Bronchial epithelial cell (primary cell): Measurements from ENCODE around the gene GLYAT. TPM values are rescaled to one million over a fixed set of nuclear protein-coding genes. Genes with fewer than 3 reads are reported as not detected.

Source experiments
- DNase-seq: peaks from one replicate; pipeline ENCODE4 v3.0.0-alpha.2; 2010; ENCODE audit warnings: low read depth
- FAIRE-seq: peaks from 2 replicates; lab custom pipeline; 2011; peaks lifted over from hg19 to GRCh38; lab: Jason Lieb, UNC
- H3K27me3 ChIP-seq: 2 replicates; pipeline ENCODE4 v1.5.1; 2011; ENCODE audit warnings: low read length; ENCODE audit not compliant: control insufficient read depth, insufficient read depth
- H3K36me3 ChIP-seq: 2 replicates; pipeline ENCODE4 v1.5.1; 2011; ENCODE audit warnings: low read length; ENCODE audit not compliant: control insufficient read depth, insufficient read depth
- H3K4me3 ChIP-seq: 2 replicates; pipeline ENCODE4 v1.5.1; 2011; ENCODE audit warnings: mild to moderate bottlenecking, low read depth, low read length, control low read depth
- total RNA-seq: library from RNA; depleted of rRNA; stranded (reverse); fragments of >200 nt; gene quantifications from 2 replicates; pipeline ENCODE4 v1.2.1, GENCODE V29; 2014
- TF ChIP-seq, protein P1 (sequence below): IDR thresholded peaks from 2 replicates; pipeline ENCODE4 v1.5.1; 2011; ENCODE audit warnings: mild to moderate bottlenecking, moderate library complexity, low read length, control low read depth, inconsistent platforms; ENCODE audit not compliant: insufficient read depth, severe bottlenecking

Gene GLYAT, protein sequence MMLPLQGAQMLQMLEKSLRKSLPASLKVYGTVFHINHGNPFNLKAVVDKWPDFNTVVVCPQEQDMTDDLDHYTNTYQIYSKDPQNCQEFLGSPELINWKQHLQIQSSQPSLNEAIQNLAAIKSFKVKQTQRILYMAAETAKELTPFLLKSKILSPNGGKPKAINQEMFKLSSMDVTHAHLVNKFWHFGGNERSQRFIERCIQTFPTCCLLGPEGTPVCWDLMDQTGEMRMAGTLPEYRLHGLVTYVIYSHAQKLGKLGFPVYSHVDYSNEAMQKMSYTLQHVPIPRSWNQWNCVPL
- not detected in 2 replicates for total RNA-seq

DNA sequence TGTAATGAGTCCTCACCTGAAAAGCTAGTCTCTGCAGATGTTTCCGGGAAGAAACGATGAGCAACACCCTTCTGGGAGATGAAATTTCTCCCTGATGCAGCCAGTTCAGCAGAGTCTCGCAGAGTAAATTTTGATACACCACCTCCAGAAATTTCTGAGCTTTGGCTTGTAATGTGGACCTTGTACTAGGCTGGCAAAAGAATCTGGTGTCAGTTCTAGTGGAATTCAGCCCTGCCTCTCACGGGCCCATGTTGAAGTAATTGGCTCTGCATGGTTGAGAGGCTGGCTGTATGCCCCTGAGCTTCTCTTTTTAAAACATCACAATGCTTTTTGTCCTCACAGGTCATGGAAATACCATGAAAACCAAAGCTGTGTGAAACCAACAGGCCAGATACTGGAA lies at the start of gene GLYAT:
GLYAT (minus strand) TSS at position 125 of the 400 bp plus-strand sequence. CDS start 7,447 bp downstream, outside the sequence.
- FAIRE-seq (no peak), DNase-seq (no peak)
- Histone ChIP-seq H3K36me3 (no peaks in the 10 kb centered on the region), H3K27me3 (no peaks in the 10 kb centered on the region), H3K4me3 (no peak within 1 kb of the TSS)
- TF ChIP-seq, protein P1, sequence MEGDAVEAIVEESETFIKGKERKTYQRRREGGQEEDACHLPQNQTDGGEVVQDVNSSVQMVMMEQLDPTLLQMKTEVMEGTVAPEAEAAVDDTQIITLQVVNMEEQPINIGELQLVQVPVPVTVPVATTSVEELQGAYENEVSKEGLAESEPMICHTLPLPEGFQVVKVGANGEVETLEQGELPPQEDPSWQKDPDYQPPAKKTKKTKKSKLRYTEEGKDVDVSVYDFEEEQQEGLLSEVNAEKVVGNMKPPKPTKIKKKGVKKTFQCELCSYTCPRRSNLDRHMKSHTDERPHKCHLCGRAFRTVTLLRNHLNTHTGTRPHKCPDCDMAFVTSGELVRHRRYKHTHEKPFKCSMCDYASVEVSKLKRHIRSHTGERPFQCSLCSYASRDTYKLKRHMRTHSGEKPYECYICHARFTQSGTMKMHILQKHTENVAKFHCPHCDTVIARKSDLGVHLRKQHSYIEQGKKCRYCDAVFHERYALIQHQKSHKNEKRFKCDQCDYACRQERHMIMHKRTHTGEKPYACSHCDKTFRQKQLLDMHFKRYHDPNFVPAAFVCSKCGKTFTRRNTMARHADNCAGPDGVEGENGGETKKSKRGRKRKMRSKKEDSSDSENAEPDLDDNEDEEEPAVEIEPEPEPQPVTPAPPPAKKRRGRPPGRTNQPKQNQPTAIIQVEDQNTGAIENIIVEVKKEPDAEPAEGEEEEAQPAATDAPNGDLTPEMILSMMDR = no peak

DNA sequence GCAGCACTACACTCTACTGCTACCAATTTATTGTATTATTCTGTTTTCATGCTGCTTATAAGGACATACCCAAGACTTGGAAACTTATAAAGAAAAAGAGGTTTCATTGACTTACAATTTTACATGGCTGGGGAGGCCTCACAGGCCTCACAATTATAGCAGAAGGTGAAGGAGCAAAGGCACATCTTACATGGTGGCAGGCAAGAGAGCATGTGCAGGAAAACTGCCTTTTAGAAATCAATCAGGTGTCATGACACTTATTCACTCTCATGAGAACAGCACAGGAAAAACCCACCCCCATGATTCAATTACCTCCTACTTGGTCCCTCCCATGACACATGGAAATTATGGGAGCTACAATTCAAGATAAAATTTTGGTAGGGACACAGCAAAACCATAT lies 49.6 kb upstream of the GLYAT start:
- FAIRE-seq = no peak
- H3K27me3 ChIP-seq = no peaks in the 10 kb centered on the region
- TF ChIP-seq, protein P1 = no peak
- no peak overlapping the region for H3K4me3 ChIP-seq
- DNase-seq = no peak
- no peaks in the 10 kb centered on the region for H3K36me3 ChIP-seq

DNA sequence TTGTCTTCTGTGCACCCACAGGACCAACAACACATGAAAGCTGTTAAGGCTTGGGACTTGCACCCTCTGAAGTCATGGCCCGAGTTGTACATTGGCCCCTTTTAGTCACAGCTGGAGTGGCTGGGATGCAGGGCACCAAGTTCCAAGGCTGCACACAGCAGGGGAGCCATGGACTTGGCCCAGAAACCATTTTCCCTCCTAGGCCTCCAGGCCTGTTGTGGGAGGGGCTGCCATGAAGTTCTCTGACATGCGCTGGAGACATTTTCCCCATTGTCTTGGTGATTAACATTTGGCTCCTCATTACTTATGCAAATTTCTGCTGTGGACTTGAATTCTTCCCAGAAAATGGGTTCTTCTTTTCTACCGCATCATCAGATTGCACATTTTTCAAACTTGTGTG lies 48.8 kb upstream of the GLYAT start:
- DNase-seq = no peak
- FAIRE-seq = no peak
- no peaks in the 10 kb centered on the region for H3K27me3 ChIP-seq
- H3K4me3 ChIP-seq = no peak overlapping the region
- no peaks in the 10 kb centered on the region for H3K36me3 ChIP-seq
- TF ChIP-seq, protein P1 = no peak

DNA sequence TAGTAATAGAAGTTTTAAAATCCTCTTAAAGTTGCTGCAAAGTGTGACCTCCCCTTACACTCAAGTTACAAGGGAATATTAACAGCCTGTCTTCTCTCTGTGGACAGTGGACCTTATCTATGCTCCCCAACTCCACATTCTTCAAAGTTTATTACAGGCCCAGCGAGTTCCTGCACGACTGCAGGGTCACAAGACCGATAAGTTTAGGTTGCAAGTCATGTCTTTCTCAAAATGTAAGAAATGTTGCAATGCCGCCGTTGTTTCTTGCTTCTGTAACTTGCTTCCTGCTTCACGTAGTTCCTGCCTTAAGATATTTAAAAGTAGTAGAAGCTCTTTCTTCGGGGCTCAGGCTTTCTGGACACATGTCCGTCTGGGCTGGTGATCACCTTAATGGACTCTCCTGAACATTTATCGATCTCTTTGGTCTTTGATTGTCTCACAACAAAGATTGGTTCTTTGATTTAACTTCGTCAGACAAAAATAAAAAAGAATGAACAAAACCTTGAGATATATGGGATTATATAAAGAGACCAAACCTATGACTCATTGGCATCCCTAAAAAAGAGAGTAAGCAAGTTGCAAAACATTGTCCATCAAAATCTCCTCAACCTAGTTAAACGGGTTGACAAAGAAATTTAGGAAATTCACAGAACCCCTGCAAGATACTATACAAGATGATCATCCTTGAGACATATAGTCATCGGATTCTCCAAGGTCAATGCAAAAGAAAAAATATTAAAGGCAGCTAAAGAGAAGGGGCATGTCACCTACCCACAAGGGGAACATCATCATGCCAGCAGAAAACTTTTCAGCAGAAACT lies 45.4 kb upstream of the GLYAT start:
- no peaks in the 10 kb centered on the region for H3K27me3 ChIP-seq
- DNase-seq (no peak), FAIRE-seq (no peak)
- no peaks in the 10 kb centered on the region for H3K36me3 ChIP-seq
- no peak overlapping the region for H3K4me3 ChIP-seq
- TF ChIP-seq, protein P1 = no peak

DNA sequence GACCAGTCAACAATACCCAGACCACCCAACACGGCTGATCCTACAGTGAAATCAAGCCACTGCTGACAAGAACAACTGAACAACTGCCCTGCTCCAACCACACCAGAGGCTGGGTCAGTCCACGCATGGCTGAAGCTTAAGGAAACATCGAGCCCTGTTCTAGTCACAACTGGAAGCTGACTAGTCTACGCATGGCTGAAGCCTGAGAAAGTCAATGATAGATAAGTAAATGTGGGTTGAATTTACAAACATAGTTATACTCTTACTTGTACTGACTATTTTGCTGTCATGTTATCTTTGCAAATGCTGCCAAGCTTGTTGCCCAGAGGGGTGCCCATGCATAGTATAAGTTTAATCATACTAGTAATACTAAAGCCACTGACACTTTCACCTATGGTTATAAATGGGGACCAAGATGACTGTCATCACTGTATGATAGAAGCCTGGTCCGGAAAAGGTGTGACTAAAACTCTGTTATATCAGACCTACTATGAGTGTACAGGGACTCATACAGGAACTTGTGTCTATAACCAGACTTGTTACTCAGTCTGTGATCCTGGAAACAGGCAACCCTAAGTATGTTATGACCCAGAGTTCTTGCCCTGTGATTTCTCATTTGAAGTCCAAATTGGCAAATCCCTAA lies 43.4 kb upstream of the GLYAT start:
- FAIRE-seq = no peak
- DNase-seq = peak; percentile 12
- no peak overlapping the region for H3K4me3 ChIP-seq
- no peaks in the 10 kb centered on the region for H3K36me3 ChIP-seq
- H3K27me3 ChIP-seq = no peaks in the 10 kb centered on the region
- TF ChIP-seq, protein P1 = no peak
